ENCODE data around the gene MAOA.
"Not testable (repeated sequence)": the region's sequence is repeated elsewhere in the genome, so short reads cannot be mapped to it uniquely, and the experiment has no call there.

The MAOA gene

DNA sequence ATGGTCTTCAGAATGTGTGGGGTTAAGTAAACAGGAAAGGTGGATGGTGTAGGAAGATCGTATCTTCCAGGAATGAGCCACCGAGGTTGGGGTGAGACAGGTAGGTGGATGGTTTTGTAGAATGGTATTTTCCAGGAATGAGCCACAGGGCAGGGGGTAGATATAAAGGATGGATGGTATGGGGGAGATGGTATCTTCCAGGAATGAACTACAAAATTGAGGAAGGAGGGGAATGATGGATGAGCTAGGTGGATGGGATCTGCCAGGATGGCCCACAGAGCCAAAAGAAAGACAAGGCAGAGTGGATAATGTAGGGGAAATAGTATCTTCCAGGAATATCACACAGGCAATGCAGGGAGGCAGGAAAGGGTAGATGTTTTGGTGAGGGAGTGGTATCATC is 60.0 kb downstream of the MAOA start:
- no peak for DNase-seq (ENCODE audit: low read depth in 2 of 3, low spot score in 1 of 3)

GRCh38 chrX:43716696-43717095 is 60.6 kb downstream of the MAOA start:
- no peak for DNase-seq (ENCODE audit: low read depth in 2 of 3, low spot score in 1 of 3)

DNA sequence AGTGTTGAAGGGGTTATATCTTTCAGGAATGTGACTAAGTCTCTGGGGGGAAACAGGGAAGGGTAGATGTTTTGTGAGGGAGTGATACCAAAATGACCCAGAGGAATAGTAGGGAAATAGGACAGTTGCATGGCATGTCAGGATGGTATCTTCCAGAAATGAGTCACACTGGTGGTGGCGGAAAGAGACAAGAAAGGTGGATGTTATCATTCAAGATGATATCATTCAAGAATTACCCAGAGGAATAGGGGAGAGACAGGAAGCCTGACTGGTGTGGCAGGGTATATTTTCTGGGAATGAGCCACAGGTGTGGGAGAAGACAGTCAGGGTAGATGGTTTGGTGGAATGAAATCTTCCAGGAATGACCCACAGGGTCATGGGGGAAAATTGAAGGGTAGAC is 61.1 kb downstream of the MAOA start:
- DNase-seq (ENCODE audit: low read depth in 2 of 3, low spot score in 1 of 3) = no peak

DNA sequence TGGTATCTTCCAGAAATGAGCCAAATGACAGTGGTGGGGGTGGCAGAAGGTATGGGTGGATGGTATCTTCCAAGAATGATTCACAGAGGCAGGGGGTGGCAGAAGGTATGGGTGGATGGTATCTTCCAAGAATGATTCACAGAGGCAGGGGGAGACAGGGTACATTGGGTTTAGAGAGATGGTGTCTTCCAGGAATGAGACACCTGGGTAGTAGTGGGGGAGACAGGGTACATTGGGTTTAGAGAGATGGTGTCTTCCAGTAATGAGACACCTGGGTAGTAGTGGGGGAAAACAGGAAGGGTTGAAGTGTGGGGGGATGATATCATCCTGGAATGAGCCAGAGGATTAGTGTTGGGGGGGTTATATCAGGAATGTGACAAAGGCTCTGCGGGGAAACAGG is 62.0 kb downstream of the MAOA start:
- DNase-seq (ENCODE audit: low read depth in 2 of 3, low spot score in 1 of 3) = no peak

DNA sequence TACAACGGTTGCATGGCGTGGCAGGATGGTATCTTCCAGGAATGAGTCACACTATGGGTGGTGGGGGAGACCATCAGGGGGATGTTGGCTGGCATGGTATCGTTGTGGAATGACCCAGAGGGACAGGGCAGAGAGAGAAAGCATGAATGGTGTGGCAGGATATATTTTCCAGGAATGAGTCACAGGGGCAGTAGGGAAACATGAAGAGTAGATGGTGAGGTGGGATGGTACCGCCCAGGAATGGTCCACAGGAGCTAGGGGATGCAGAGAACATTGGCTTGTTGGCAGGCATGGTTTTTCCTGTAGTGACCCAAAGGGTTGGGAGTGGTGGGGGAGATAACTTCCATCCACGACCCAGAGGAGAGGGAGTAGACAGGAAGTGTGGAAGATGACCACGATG is 62.4 kb downstream of the MAOA start:
- no peak for DNase-seq (ENCODE audit: low read depth in 2 of 3, low spot score in 1 of 3)

- DNase-seq (ENCODE audit: low read depth in 2 of 3, low spot score in 1 of 3) = no peak
Measured at GRCh38 chrX:43718956-43719355, 62.9 kb downstream of the MAOA start.

DNA sequence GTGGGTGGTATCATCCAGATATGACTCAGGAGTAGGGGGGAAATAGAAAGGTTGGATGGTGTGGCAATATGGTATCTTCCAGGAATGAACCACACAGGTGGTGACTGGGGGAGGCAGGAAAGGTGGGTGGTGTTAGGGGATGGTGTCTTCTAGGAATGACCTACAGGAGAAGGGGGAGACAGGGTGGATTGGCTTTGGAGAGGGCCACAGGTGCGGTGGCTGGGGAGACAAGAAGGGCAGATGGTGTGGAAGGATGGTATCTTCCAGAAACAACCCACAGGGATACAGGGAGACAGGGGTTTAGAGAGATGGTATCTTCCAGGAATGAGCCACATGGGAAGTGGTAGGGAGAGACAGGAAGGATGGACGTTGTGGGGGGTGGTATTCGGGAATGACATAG is 64.0 kb downstream of the MAOA start:
- DNase-seq (ENCODE audit: low read depth in 2 of 3, low spot score in 1 of 3) = no peak

- DNase-seq (ENCODE audit: low read depth in 2 of 3, low spot score in 1 of 3) = no peak
Measured at GRCh38 chrX:43720961-43721360, 64.9 kb downstream of the MAOA start.

DNA sequence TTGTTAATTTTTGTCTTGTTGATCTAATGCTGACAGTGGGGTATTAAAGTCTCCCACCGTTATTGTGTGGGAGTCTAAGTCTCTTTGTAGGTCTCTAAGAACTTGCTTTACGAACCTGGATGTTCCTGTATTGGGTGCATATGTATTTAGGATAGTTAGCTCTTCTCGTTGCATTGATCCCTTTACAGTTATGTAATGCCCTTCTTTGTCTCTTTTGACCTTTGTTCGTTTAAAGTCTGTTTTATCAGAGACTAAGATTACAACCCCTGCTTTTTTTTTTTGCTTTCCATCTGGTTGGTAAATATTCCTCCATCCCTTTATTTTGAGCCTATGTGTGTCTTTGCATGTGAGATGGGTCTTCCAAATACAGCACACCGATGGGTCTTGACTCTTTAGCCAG is 69.1 kb downstream of the MAOA start:
- not testable (repeated sequence) for DNase-seq (ENCODE audit: low read depth in 2 of 3, low spot score in 1 of 3)

DNA sequence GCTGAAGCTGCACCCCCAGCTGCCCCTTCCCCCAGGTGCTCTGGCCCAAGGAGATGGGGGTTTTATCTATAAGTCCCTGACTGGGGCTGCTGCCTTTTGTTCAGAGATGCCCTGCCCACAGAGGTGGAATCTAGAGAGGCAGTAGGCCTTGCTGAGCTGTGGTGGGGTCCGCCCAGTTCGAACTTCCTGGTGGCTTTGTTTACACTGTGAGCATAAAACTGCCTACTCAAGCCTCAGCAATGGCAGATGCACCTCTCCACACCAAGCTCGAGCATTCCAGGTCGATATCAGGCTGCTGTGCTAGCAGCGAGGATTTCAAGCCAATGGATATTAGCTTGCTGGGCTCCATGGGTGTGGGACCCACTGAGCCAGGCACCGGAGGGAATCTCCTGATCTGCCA is 71.2 kb downstream of the MAOA start:
- DNase-seq (ENCODE audit: low read depth in 2 of 3, low spot score in 1 of 3) = not testable (repeated sequence)

DNA sequence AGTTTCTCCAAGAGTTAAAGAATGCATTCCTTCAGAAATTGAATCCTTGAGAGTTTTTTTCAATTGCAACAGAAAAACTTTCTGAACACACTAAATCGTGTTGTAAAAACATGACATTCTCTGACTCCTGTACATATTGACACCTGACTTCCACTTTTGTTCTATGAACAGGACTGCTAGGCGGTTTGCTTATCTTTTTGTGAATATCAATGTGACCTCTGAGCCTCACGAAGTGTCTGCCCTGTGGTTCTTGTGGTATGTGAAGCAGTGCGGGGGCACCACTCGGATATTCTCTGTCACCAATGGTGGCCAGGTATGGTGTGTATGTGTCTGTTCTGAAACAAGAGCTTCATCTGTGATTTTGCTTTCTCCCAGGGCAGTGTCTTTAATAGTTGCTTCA is 71.9 kb downstream of the MAOA start:
- no peak for DNase-seq (ENCODE audit: low read depth in 2 of 3, low spot score in 1 of 3)

DNA sequence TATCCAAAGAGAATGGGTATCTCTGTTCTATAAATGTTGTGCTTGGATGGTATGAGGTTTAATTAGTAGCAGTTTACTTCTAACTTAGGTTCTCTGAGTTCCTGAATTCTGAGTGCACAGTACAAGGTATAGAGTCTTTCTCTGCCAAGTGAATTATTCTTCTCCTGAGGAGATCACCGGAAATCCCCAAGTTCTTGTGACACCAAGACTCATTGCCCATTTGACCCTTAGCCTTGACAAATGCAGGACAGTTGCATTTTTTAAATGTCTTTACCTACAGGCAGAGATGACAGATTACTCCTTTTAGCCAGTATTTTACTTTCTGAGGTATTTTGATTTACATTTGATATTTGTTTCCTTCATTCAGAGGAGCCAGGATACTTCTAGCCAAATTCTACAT is 72.9 kb downstream of the MAOA start:
- no peak for DNase-seq (ENCODE audit: low read depth in 2 of 3, low spot score in 1 of 3)

GRCh38 chrX:43731086-43731485 is 75.0 kb downstream of the MAOA start:
- DNase-seq (ENCODE audit: low read depth in 2 of 3, low spot score in 1 of 3) = no peak

DNA sequence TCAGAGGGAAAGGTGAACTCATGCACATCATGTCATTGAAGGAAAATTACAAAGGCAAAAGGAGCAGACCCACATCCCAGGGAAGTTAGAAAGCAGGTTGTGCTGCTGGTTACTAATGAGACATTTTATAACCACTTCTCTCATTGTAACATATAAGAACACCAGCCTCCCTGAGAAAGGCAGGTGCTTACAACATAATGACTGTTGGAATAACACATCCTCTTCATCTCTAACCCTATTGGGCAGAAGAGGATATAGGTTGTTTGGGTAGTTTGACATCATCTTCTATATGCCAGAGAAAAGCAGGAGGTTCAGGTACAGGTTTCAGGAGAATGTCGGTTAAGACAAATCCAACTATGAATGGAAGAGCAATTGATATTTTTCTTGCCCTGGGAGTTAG is 77.6 kb downstream of the MAOA start:
- no peak for DNase-seq (ENCODE audit: low read depth in 2 of 3, low spot score in 1 of 3)

GRCh38 chrX:43734444-43734843 is 78.3 kb downstream of the MAOA start:
- DNase-seq (ENCODE audit: low read depth in 2 of 3, low spot score in 1 of 3) = no peak

DNA sequence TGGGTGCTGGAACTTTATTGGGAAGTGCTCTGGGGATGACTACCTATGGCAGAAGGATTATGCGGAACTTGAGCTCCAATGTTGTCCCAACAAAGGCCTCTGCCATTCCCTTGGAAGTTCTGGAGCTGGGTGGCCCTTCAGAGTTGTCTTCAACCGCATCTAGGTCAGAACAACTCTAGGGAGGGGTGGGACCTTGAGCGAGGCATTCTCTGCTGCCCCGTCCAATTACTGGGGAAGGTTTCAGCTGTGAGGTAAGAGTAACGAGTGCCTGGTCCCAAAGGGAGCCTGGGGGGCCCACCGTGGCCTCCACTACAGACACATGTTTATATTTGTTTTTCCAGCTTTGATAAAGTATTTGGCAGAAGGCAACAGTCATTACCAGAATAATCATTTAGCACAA is 79.4 kb downstream of the MAOA start:
- DNase-seq (ENCODE audit: low read depth in 2 of 3, low spot score in 1 of 3) = no peak

DNA sequence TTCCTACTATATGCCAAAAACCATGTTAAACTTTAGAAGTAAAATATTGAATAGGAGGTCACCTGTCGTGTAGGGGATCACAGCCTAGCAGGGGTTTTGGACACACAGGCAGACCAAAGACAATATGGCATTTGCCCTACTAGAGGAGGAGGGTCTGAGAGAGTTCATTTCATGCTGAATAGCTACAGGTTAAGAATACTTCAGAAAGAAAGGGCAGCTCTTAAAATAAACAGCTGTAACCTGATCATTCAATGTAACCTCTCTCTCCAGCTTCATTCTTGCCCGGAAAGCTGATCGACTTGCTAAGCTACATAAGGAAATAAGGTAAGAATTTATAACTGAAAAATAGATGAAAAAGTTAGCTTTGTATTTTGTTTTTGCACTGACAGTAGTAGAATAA is 79.9 kb downstream of the MAOA start:
- DNase-seq (ENCODE audit: low read depth in 2 of 3, low spot score in 1 of 3) = no peak

GRCh38 chrX:43741843-43742573 is 85.9 kb downstream of the MAOA start:
- DNase-seq (ENCODE audit: low read depth in 2 of 3, low spot score in 1 of 3) = no peak

- no peak for DNase-seq (ENCODE audit: low read depth in 2 of 3, low spot score in 1 of 3)
Measured at GRCh38 chrX:43743100-43743822, 87.2 kb downstream of the MAOA start.

GRCh38 chrX:43744284-43744683 is 88.2 kb downstream of the MAOA start:
- no peak for DNase-seq (ENCODE audit: low read depth in 2 of 3, low spot score in 1 of 3)

DNA sequence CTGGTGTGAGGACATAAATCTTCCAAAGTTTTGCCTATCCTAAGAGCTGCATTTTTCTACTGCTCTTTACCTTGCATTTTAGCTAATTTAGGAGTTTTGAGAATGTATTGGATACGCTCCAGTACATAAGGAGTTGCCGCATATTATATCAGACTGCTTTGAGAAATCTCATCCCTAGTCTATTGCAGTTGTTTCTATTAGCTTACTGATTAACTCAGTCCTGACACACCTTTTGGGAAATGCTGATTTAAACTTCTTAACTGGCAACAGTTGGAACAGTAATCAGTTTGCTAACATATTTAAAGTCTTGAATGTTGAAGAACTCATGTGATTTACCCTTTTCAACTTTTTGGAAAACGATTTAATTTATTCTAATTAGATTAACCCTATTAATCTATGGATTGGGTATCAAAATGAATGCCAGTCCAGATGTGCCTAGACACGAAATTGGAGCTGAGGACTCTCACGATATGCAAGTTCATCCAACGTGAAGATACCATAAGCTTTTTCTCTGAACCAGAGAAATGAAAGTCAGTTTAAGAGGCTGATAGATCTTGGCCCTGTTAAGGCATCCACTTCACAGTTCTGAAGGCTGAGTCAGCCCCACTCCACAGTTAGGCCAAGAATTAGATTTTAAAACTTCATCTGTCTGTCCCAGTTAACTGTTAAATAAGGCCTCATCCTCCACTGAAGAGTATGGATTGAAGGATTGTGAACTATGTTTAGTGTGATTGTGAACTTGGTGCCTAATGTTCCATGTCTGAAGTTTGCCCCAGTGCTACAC is 90.0 kb downstream of the MAOA start:
- no peak for DNase-seq (ENCODE audit: low read depth in 2 of 3, low spot score in 1 of 3)

DNA sequence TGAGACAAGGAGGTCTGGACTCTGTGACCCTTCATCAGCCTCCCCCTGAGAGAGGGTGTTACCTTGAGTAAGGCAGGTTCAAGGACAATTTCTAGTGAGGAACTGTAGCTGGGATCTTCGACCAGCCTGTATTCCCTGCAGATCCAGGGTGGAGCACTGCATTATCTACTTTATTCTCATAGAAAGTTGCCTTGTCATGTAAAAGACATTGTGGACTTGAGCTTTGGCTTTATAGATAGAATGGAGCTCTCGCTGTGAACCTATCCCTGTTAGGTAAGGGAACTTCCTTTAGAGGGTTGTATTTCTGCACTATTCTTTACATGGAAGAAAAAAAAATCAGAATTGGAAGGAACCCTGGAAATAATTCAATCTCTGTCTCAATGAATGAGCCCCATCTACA is 91.4 kb downstream of the MAOA start:
- no peak for DNase-seq (ENCODE audit: low read depth in 2 of 3, low spot score in 1 of 3)
